Vagina (tissue), 2 donors: Measurements from ENCODE around the gene CRHR1.

Experiments used
- CTCF ChIP-seq, 3 experiments: fragments of 450-650 bp in 2 of 3; fragments of 200-600 bp in 1 of 3; sonication (generic) in 1 of 3; IDR thresholded peaks; one replicate each; pipeline ENCODE4 v1.5.1; 2017 to 2019; ENCODE audit warnings: antibody characterized with exemption in 3 of 3, mild to moderate bottlenecking in 2 of 3, moderate library complexity in 2 of 3
- POLR2A ChIP-seq, 2 donors: fragments of 450-650 bp; IDR thresholded peaks; one replicate each; pipeline ENCODE4 v1.6.1; 2017; ENCODE audit warnings: antibody characterized with exemption in 2 of 2, mild to moderate bottlenecking in 2 of 2, moderate library complexity in 2 of 2
- POLR2AphosphoS5 ChIP-seq, 2 donors: sonication (generic); formaldehyde crosslinking; IDR thresholded peaks; one replicate each; pipeline ENCODE4 v1.9.0; 2017; ENCODE audit warnings: antibody characterized with exemption in 2 of 2, mild to moderate bottlenecking in 2 of 2, low read depth in 1 of 2; ENCODE audit not compliant: insufficient read depth in 1 of 2

- TF ChIP-seq CTCF (IDR thresholded peaks at IDR 0.05) (no peak), POLR2AphosphoS5 (IDR thresholded peaks at IDR 0.05; ENCODE audit: insufficient read depth in 1 of 2, low read depth in 1 of 2) (no peak), POLR2A (IDR thresholded peaks at IDR 0.05) (no peak)
Observed at GRCh38 chr17:45869676-45870341, 85.7 kb downstream of the CRHR1 start.
